Measurements from ENCODE around the gene KCNIP3.

GRCh38 chr2:95258271-95258670, 38.9 kb upstream of the KCNIP3 start:
- TF ChIP-seq CTCF (IDR thresholded peaks at IDR 0.05 in 8 of 11, conservative IDR thresholded peaks at IDR 0.05 in 3 of 11) (no peak), POLR2A (IDR thresholded peaks at IDR 0.05) (no peak), POLR2AphosphoS5 (IDR thresholded peaks at IDR 0.05) (no peak)
